ENCODE data around the gene KY.

The KY gene

GRCh38 chr3:134625462-134625861 lies 25.4 kb downstream of the KY start:
- Histone ChIP-seq H3K4me1 (ENCODE audit: low read length) (no peaks in the 10 kb centered on the region), H3K4me2 (ENCODE audit: low read length) (no peak overlapping the region), H3K27me3 (ENCODE audit: low read depth, low read length) (no peaks in the 10 kb centered on the region), H3K79me2 (ENCODE audit: low read length) (no peaks in the 10 kb centered on the region), H3K27ac (ENCODE audit: low read length) (no peak overlapping the region), H3K9me3 (ENCODE audit: insufficient read depth, low read length) (peaks cover 4% of the 10 kb centered on the region; the same call in 1 of the 2 replicates), H3K36me3 (replicated peaks; ENCODE audit: low read depth, low read length) (no peaks in the 10 kb centered on the region), H3K4me3 (ENCODE audit: low read length) (no peak overlapping the region), H3K9ac (ENCODE audit: low read length) (no peak overlapping the region), H2AFZ (ENCODE audit: low read depth, low read length) (no peak overlapping the region), H4K20me1 (ENCODE audit: insufficient read depth, low read length) (no peaks in the 10 kb centered on the region)
- TF ChIP-seq CTCF (IDR thresholded peaks at IDR 0.05; ENCODE audit: low read depth, low read length) (no peak), EZH2phosphoT487 (IDR thresholded peaks at IDR 0.05; ENCODE audit: low read depth) (no peak)

- TF ChIP-seq CTCF (IDR thresholded peaks at IDR 0.05; ENCODE audit: low read depth, low read length), result no peak
- no peak for TF ChIP-seq EZH2phosphoT487 (IDR thresholded peaks at IDR 0.05; ENCODE audit: low read depth)
- Histone ChIP-seq H3K4me3 (ENCODE audit: low read length) (no peak overlapping the region), H2AFZ (ENCODE audit: low read depth, low read length) (no peak overlapping the region), H3K4me1 (ENCODE audit: low read length) (no peaks in the 10 kb centered on the region), H3K27me3 (ENCODE audit: low read depth, low read length) (no peaks in the 10 kb centered on the region), H3K4me2 (ENCODE audit: low read length) (no peak overlapping the region), H3K36me3 (replicated peaks; ENCODE audit: low read depth, low read length) (no peaks in the 10 kb centered on the region), H3K27ac (ENCODE audit: low read length) (no peak overlapping the region), H3K79me2 (ENCODE audit: low read length) (no peaks in the 10 kb centered on the region), H3K9ac (ENCODE audit: low read length) (no peak overlapping the region), H4K20me1 (ENCODE audit: insufficient read depth, low read length) (no peaks in the 10 kb centered on the region), H3K9me3 (ENCODE audit: insufficient read depth, low read length) (no peaks in the 10 kb centered on the region)
These were observed 26.1 kb downstream of the KY start for GRCh38 chr3:134624537-134625287.

- Histone ChIP-seq H3K4me3 (ENCODE audit: low read length) (no peak overlapping the region), H4K20me1 (ENCODE audit: insufficient read depth, low read length) (no peaks in the 10 kb centered on the region), H2AFZ (ENCODE audit: low read depth, low read length) (no peak overlapping the region), H3K9me3 (ENCODE audit: insufficient read depth, low read length) (no peaks in the 10 kb centered on the region), H3K27ac (ENCODE audit: low read length) (no peak overlapping the region), H3K4me1 (ENCODE audit: low read length) (no peaks in the 10 kb centered on the region), H3K9ac (ENCODE audit: low read length) (no peak overlapping the region), H3K4me2 (ENCODE audit: low read length) (no peak overlapping the region), H3K27me3 (ENCODE audit: low read depth, low read length) (no peaks in the 10 kb centered on the region), H3K79me2 (ENCODE audit: low read length) (no peaks in the 10 kb centered on the region), H3K36me3 (replicated peaks; ENCODE audit: low read depth, low read length) (no peaks in the 10 kb centered on the region)
- TF ChIP-seq CTCF (IDR thresholded peaks at IDR 0.05; ENCODE audit: low read depth, low read length) (no peak), EZH2phosphoT487 (IDR thresholded peaks at IDR 0.05; ENCODE audit: low read depth) (no peak)
These were observed 27.1 kb downstream of the KY start for GRCh38 chr3:134623615-134624245.

GRCh38 chr3:134622806-134623365 lies 27.9 kb downstream of the KY start:
- H3K27ac ChIP-seq (ENCODE audit: low read length), result no peak overlapping the region
- no peak overlapping the region for H3K9ac ChIP-seq (ENCODE audit: low read length)
- no peaks in the 10 kb centered on the region for H3K27me3 ChIP-seq (ENCODE audit: low read depth, low read length)
- no peaks in the 10 kb centered on the region for H3K9me3 ChIP-seq (ENCODE audit: insufficient read depth, low read length)
- H4K20me1 ChIP-seq (ENCODE audit: insufficient read depth, low read length), result no peaks in the 10 kb centered on the region
- no peak overlapping the region for H2AFZ ChIP-seq (ENCODE audit: low read depth, low read length)
- no peak overlapping the region for H3K4me3 ChIP-seq (ENCODE audit: low read length)
- TF ChIP-seq EZH2phosphoT487 (IDR thresholded peaks at IDR 0.05; ENCODE audit: low read depth) (no peak), CTCF (IDR thresholded peaks at IDR 0.05; ENCODE audit: low read depth, low read length) (no peak)
- no peaks in the 10 kb centered on the region for H3K36me3 ChIP-seq (replicated peaks; ENCODE audit: low read depth, low read length)
- H3K79me2 ChIP-seq (ENCODE audit: low read length), result no peaks in the 10 kb centered on the region
- no peaks in the 10 kb centered on the region for H3K4me1 ChIP-seq (ENCODE audit: low read length)
- H3K4me2 ChIP-seq (ENCODE audit: low read length), result no peak overlapping the region

Measured in OCI-LY3 (cell line).